GM06990 (cell line): ENCODE data around the gene SPEN.

Experiments
- DNase-seq: peaks from one replicate; pipeline ENCODE4 v3.0.0-alpha.2; 2011; ENCODE audit not compliant: insufficient read length; ENCODE audit errors: extremely low read depth
- H3K27me3 ChIP-seq: replicated peaks from 2 replicates; pipeline ENCODE4 v1.6.0; 2011; ENCODE audit warnings: low read length; ENCODE audit not compliant: control insufficient read depth, insufficient read depth
- H3K36me3 ChIP-seq: 2 replicates; pipeline ENCODE4 v1.5.1; 2011; ENCODE audit warnings: low read length; ENCODE audit not compliant: control insufficient read depth, insufficient read depth
- H3K4me3 ChIP-seq: replicated peaks from 2 replicates; pipeline ENCODE4 v1.5.1; 2011; ENCODE audit warnings: low read depth, mild to moderate bottlenecking, control low read depth, low read length
- CTCF ChIP-seq: IDR thresholded peaks from 2 replicates; pipeline ENCODE4 v1.5.1; 2011; ENCODE audit warnings: low read length, control low read depth, mild to moderate bottlenecking, inconsistent platforms; ENCODE audit not compliant: insufficient read depth, poor library complexity, severe bottlenecking

Gene SPEN

GRCh38 chr1:15851210-15852035, 3.9 kb downstream of the SPEN start:
- no peak for DNase-seq
- no peak for TF ChIP-seq CTCF
- H3K36me3 ChIP-seq = no peaks in the 10 kb centered on the region
- peak overlapping the region; percentile 8 for H3K4me3 ChIP-seq
- H3K27me3 ChIP-seq = no peaks in the 10 kb centered on the region

- no peak for DNase-seq
- Histone ChIP-seq H3K27me3 (no peaks in the 10 kb centered on the region), H3K36me3 (no peaks in the 10 kb centered on the region), H3K4me3 (peak overlapping the region; percentile 8; the same call in 1 of the 2 replicates)
- TF ChIP-seq CTCF = no peak
These were observed 4.7 kb downstream of the SPEN start for GRCh38 chr1:15852036-15852827.

- DNase-seq = no peak
- no peaks in the 10 kb centered on the region for H3K27me3 ChIP-seq
- no peak overlapping the region for H3K4me3 ChIP-seq
- no peaks in the 10 kb centered on the region for H3K36me3 ChIP-seq
- TF ChIP-seq CTCF = no peak
These were observed 5.4 kb downstream of the SPEN start for GRCh38 chr1:15852828-15853302.

GRCh38 chr1:15856888-15857287, 9.4 kb downstream of the SPEN start:
- no peak for TF ChIP-seq CTCF
- Histone ChIP-seq H3K36me3 (no peaks in the 10 kb centered on the region), H3K27me3 (no peaks in the 10 kb centered on the region), H3K4me3 (no peak overlapping the region)
- DNase-seq = no peak

- Histone ChIP-seq H3K27me3 (no peaks in the 10 kb centered on the region), H3K36me3 (no peaks in the 10 kb centered on the region), H3K4me3 (no peak overlapping the region)
- no peak for DNase-seq
- TF ChIP-seq CTCF = no peak
These were observed 10.7 kb downstream of the SPEN start for GRCh38 chr1:15858069-15858670.
